Right lobe of liver (tissue), 6 donors: ENCODE results near the gene PIK3CG. TPM values are rescaled to one million over a fixed set of nuclear protein-coding genes. Genes with fewer than 3 reads are reported as not detected.
"Not testable (repeated sequence)": the region's sequence is repeated elsewhere in the genome, so short reads cannot be mapped to it uniquely, and the experiment has no call there.

Experiments
- ATAC-seq, 4 donors: fragments of 200-7000 bp; cut with Tn5 transposase; one replicate each; pipeline ENCODE4 v1.9.1; 2020; ENCODE audit warnings: mild to moderate bottlenecking in 4 of 4, moderate library complexity in 4 of 4
- DNase-seq, 3 donors: peaks; one replicate each; pipeline ENCODE4 v3.0.0-alpha.2; 2020
- H3K27ac ChIP-seq, 3 donors: fragments of 200-600 bp; one replicate each; pipeline ENCODE4 v1.8.0; 2022
- H3K27me3 ChIP-seq, 2 donors: fragments of 200-600 bp; one replicate each; pipeline ENCODE4 v1.8.0; 2022
- H3K36me3 ChIP-seq, 4 donors: fragments of 200-600 bp; sonication (generic) in 1 of 4; one replicate each; pipeline versions ENCODE4 v1.5.1 to v1.8.0; 2017 to 2022; ENCODE audit warnings: control low read depth in 1 of 4
- H3K4me1 ChIP-seq, 4 donors: fragments of 200-600 bp; sonication (generic) in 1 of 4; one replicate each; pipeline versions ENCODE4 v1.5.1 to v1.8.0; 2017 to 2022; ENCODE audit warnings: control low read depth in 1 of 4
- H3K4me3 ChIP-seq, 3 donors: fragments of 200-600 bp; one replicate each; pipeline ENCODE4 v1.8.0; 2022
- H3K9me3 ChIP-seq, 4 donors: fragments of 200-600 bp; sonication (generic) in 1 of 4; one replicate each; pipeline versions ENCODE4 v1.5.1 to v1.8.0; 2017 to 2022; ENCODE audit warnings: control low read depth in 1 of 4
- CTCF ChIP-seq, 4 donors: fragments of 200-600 bp in 3 of 4; fragments of 450-650 bp in 1 of 4; IDR thresholded peaks; one replicate each; pipeline versions ENCODE4 v1.5.1 to v1.8.0; 2016 to 2022; ENCODE audit warnings: antibody characterized with exemption in 4 of 4, mild to moderate bottlenecking in 2 of 4
- POLR2A ChIP-seq: fragments of 450-650 bp; IDR thresholded peaks from one replicate; pipeline ENCODE4 v1.6.1; 2017; ENCODE audit warnings: antibody characterized with exemption, mild to moderate bottlenecking
- WGBS: methylation state at CpG from one replicate; pipeline ENCODE4 v1.1.6; 2018; ENCODE audit warnings: low coverage, low lambda C conversion rate; ENCODE audit not compliant: insufficient coverage; ENCODE audit errors: missing lambda C conversion rate; 5-methylcytosine and 5-hydroxymethylcytosine counted together
- intact Hi-C, 2 donors: fragments of 100-400 bp; cut with DNase I; formaldehyde crosslinking; loops; one replicate each; pipeline versions ENCODE4 v1.11.2 to v1.14.1; 2022
- total RNA-seq, 6 experiments: library from RNA; depleted of rRNA in 2 of 6; stranded (reverse); fragments of >200 nt in 2 of 6; fragmentation: NEBNext Ultra II Directional in 3 of 6; extraction: Animal tissue kit (Norgen Biotek cat#: 25700) in 3 of 6; gene quantifications; one replicate each; pipeline versions ENCODE4 v1.1.0 to v1.2.4, GENCODE V29; 2016 to 2023
- donor health status: DM: no; HTN: yes; CAD: no.
- donor health status: DM: no; HTN: no; CAD: no.
- donor health status: DM: no; HTN: no; CAD: no.
- donor health status: DM: no; HTN: yes; CAD: no.
- donor health status: DM: no; HTN: yes; CAD: no.

The PIK3CG gene
- total RNA-seq, 6 experiments from 2014 or later: 0.53 to 1.9 (median 0.71) TPM

GRCh38 chr7:106841896-106842390 is 23.1 kb upstream of the PIK3CG start:
- ATAC-seq (no peak), DNase-seq (no peak)
- Histone ChIP-seq H3K36me3 (no peaks in the 10 kb centered on the region), H3K4me3 (no peak overlapping the region), H3K9me3 (no peaks in the 10 kb centered on the region), H3K27me3 (no peaks in the 10 kb centered on the region), H3K27ac (no peak overlapping the region), H3K4me1 (no peaks in the 10 kb centered on the region)
- no peak for TF ChIP-seq CTCF (IDR thresholded peaks at IDR 0.05)
- no peak for TF ChIP-seq POLR2A
- intact Hi-C loops: no loop called here

- DNase-seq (no peak), ATAC-seq (no peak)
- Histone ChIP-seq H3K36me3 (no peaks in the 10 kb centered on the region), H3K27me3 (no peaks in the 10 kb centered on the region), H3K4me1 (no peaks in the 10 kb centered on the region), H3K27ac (no peak overlapping the region), H3K9me3 (no peaks in the 10 kb centered on the region), H3K4me3 (no peak overlapping the region)
- intact Hi-C loops: no loop called here
- WGBS: 49% methylated on average over 9 of the region's 11 CpGs
- no peak for TF ChIP-seq CTCF (IDR thresholded peaks at IDR 0.05)
- no peak for TF ChIP-seq POLR2A
These were observed 20.6 kb upstream of the PIK3CG start for GRCh38 chr7:106844279-106844997.

- no peak for DNase-seq
- TF ChIP-seq CTCF (IDR thresholded peaks at IDR 0.05): no peak
- TF ChIP-seq POLR2A: no peak
- no peaks in the 10 kb centered on the region for H3K27me3 ChIP-seq
- no peaks in the 10 kb centered on the region for H3K4me1 ChIP-seq
- intact Hi-C loops: no loop called here
- no peak for ATAC-seq
- H3K4me3 ChIP-seq: no peak overlapping the region
- H3K27ac ChIP-seq: no peak overlapping the region
- 52% methylated on average over 1 of the region's 1 CpG for WGBS
- no peaks in the 10 kb centered on the region for H3K36me3 ChIP-seq
- H3K9me3 ChIP-seq: no peaks in the 10 kb centered on the region
These were observed 17.0 kb upstream of the PIK3CG start for GRCh38 chr7:106848049-106848448.

- no peak for TF ChIP-seq CTCF (IDR thresholded peaks at IDR 0.05)
- TF ChIP-seq POLR2A: no peak
- no peak for ATAC-seq
- WGBS: 20% methylated on average over 1 of the region's 1 CpG
- H3K27me3 ChIP-seq: no peaks in the 10 kb centered on the region
- no peak for DNase-seq
- no peaks in the 10 kb centered on the region for H3K36me3 ChIP-seq
- intact Hi-C loops: no loop called here
- no peak overlapping the region for H3K4me3 ChIP-seq
- H3K4me1 ChIP-seq: no peaks in the 10 kb centered on the region
- no peaks in the 10 kb centered on the region for H3K9me3 ChIP-seq
- no peak overlapping the region for H3K27ac ChIP-seq
These were observed 16.1 kb upstream of the PIK3CG start for GRCh38 chr7:106848851-106849442.

GRCh38 chr7:106851632-106852031 is 13.4 kb upstream of the PIK3CG start:
- H3K4me1 ChIP-seq, H3K36me3 ChIP-seq, H3K4me3 ChIP-seq, intact Hi-C loops, H3K27ac ChIP-seq, ATAC-seq, H3K9me3 ChIP-seq, DNase-seq, H3K27me3 ChIP-seq: not testable (repeated sequence)
- WGBS: 71% methylated on average over 7 of the region's 7 CpGs
